Muscle layer of colon (tissue), 2 donors: ENCODE measurements around the gene TMEM207.

Experiments used
- H3K27ac ChIP-seq: one replicate; pipeline ENCODE4 v1.7.0; 2013; ENCODE audit warnings: low read depth, mild to moderate bottlenecking, low read length, moderate library complexity
- H3K27me3 ChIP-seq, 2 donors: one replicate each; pipeline ENCODE4 v1.7.0; 2013; ENCODE audit warnings: low read length in 2 of 2, mild to moderate bottlenecking in 2 of 2; ENCODE audit not compliant: insufficient read depth in 2 of 2, control insufficient read depth in 1 of 2
- H3K36me3 ChIP-seq: one replicate; pipeline ENCODE4 v1.7.0; 2013; ENCODE audit warnings: mild to moderate bottlenecking, low read length; ENCODE audit not compliant: insufficient read depth
- H3K4me1 ChIP-seq: one replicate; pipeline ENCODE4 v1.7.0; 2013; ENCODE audit warnings: mild to moderate bottlenecking, low read length; ENCODE audit not compliant: insufficient read depth
- H3K4me3 ChIP-seq, 2 donors: one replicate each; pipeline ENCODE4 v1.7.0; 2013; ENCODE audit warnings: low read length in 2 of 2, low read depth in 1 of 2, mild to moderate bottlenecking in 1 of 2, moderate library complexity in 1 of 2
- H3K9ac ChIP-seq: one replicate; pipeline ENCODE4 v1.7.0; 2013; ENCODE audit warnings: low read length
- H3K9me3 ChIP-seq: one replicate; pipeline ENCODE4 v1.7.0; 2013; ENCODE audit warnings: mild to moderate bottlenecking, low read length
- donor health status: abdominal sarcoma.
- donor health status: Adenocarcinoma of cecum.

TMEM207 gene

DNA sequence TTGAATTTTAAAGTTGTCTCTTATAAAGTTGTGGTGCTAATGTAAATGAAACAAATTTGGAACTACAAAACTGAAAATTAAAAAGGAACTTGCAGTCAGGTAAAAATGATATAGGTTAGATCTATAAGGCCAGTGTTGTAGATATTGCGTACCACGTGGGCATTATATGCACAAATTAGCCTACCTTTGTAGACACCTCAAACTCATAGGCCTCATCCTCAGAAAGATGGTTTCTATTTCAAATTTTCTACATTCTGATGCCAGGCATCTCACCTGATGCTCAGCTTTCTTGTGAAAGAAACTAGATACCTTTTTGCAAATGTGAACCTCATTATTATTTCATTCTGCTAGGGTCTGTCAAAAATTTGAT lies 25.6 kb downstream of the TMEM207 start:
- no peak overlapping the region for H3K9ac ChIP-seq

DNA sequence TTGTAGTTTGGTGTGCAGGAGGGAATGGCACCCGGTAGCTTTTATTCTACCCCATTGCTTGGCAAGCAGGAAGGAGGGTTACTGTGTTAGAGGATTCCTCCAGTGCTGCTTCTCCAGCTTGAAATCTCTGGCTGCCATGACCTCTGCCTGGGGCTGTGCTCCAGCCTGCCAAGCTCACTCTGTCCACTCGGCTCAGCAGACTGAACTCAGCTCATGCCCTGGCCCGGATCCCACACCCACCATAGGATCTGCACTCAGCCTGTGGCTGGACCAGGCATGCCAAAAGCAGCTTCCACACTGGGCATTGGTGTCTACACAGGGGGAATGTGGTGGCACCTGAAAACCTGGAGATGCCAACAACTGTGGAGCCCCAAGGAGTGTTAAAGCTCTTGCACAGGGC lies 35.4 kb downstream of the TMEM207 start:
- no peaks in the 10 kb centered on the region for H3K36me3 ChIP-seq
- no peak overlapping the region for H3K27ac ChIP-seq
- H3K9ac ChIP-seq: no peak overlapping the region
- no peaks in the 10 kb centered on the region for H3K4me1 ChIP-seq
- no peak overlapping the region for H3K4me3 ChIP-seq
- H3K9me3 ChIP-seq: no peaks in the 10 kb centered on the region
- no peaks in the 10 kb centered on the region for H3K27me3 ChIP-seq

More for the DNA sequence above, 25.6 kb downstream of the TMEM207 start:
- H3K4me1 ChIP-seq: no peaks in the 10 kb centered on the region
- H3K4me3 ChIP-seq: no peak overlapping the region
- H3K9me3 ChIP-seq: no peaks in the 10 kb centered on the region
- no peaks in the 10 kb centered on the region for H3K27me3 ChIP-seq
- no peaks in the 10 kb centered on the region for H3K36me3 ChIP-seq
- no peak overlapping the region for H3K27ac ChIP-seq

GRCh38 chr3:190404715-190405114 lies 45.0 kb downstream of the TMEM207 start:
- Histone ChIP-seq H3K9me3 (no peaks in the 10 kb centered on the region), H3K36me3 (no peaks in the 10 kb centered on the region), H3K27me3 (no peaks in the 10 kb centered on the region), H3K4me3 (no peak overlapping the region), H3K4me1 (no peaks in the 10 kb centered on the region), H3K9ac (no peak overlapping the region), H3K27ac (no peak overlapping the region)

DNA sequence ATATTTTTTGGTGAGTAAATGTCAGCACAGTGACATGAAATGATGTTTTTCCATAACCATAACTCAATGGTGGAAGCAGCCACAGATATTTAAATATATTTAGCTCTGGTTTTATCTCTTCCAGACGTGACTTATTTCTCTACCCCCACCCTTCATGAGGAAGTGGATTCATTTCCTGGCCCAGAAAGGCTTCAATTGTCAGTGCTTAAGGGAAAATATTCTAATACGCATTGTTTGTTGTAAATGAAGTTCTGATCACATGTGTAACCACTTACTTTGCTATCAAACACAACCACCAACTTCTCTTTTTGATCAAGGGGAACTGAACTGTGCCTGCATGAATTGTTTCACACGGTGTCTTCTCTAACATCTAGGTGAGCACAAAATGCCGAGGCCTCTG lies 47.7 kb downstream of the TMEM207 start:
- Histone ChIP-seq H3K9ac (no peak overlapping the region), H3K4me3 (no peak overlapping the region), H3K9me3 (no peaks in the 10 kb centered on the region), H3K36me3 (no peaks in the 10 kb centered on the region), H3K4me1 (no peaks in the 10 kb centered on the region), H3K27ac (no peak overlapping the region), H3K27me3 (no peaks in the 10 kb centered on the region)

- no peak overlapping the region for H3K27ac ChIP-seq
- H3K9ac ChIP-seq: no peak overlapping the region
- H3K36me3 ChIP-seq: no peaks in the 10 kb centered on the region
- no peaks in the 10 kb centered on the region for H3K9me3 ChIP-seq
- H3K27me3 ChIP-seq: no peaks in the 10 kb centered on the region
- no peak overlapping the region for H3K4me3 ChIP-seq
- no peaks in the 10 kb centered on the region for H3K4me1 ChIP-seq
Measured at GRCh38 chr3:190399677-190400076, 50.0 kb downstream of the TMEM207 start.

- H3K27ac ChIP-seq: no peak overlapping the region
- no peaks in the 10 kb centered on the region for H3K4me1 ChIP-seq
- no peaks in the 10 kb centered on the region for H3K27me3 ChIP-seq
- no peak overlapping the region for H3K4me3 ChIP-seq
- no peaks in the 10 kb centered on the region for H3K9me3 ChIP-seq
- H3K36me3 ChIP-seq: no peaks in the 10 kb centered on the region
- H3K9ac ChIP-seq: no peak overlapping the region
Measured at GRCh38 chr3:190397889-190398288, 51.8 kb downstream of the TMEM207 start.

- H3K4me3 ChIP-seq: no peak overlapping the region
- H3K27me3 ChIP-seq: no peaks in the 10 kb centered on the region
- no peaks in the 10 kb centered on the region for H3K4me1 ChIP-seq
- no peak overlapping the region for H3K9ac ChIP-seq
- no peaks in the 10 kb centered on the region for H3K9me3 ChIP-seq
- H3K36me3 ChIP-seq: no peaks in the 10 kb centered on the region
- H3K27ac ChIP-seq: no peak overlapping the region
Measured at GRCh38 chr3:190396001-190396400, 53.7 kb downstream of the TMEM207 start.

DNA sequence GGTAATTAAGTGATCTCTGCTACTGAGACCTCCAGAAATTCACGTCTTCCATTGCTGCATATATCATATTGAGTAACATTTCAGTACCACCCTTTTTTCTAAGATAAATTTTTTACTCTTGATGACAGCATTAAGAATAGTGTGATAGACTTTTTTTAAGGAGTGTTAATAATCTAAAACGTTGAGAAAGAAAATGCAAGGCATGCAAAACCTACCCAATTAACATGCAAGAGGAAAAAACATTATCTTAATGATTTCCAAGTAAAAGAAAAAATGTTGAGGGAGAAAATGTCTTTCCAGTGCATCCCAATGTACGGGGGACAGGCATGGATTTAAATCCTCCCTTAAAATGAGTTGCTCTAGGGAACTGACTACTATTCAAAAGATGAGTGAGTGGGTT lies 61.0 kb downstream of the TMEM207 start:
- H3K4me3 ChIP-seq: no peak overlapping the region
- H3K27me3 ChIP-seq: no peaks in the 10 kb centered on the region
- H3K9ac ChIP-seq: no peak overlapping the region

GRCh38 chr3:190387578-190388213 lies 62.0 kb downstream of the TMEM207 start, which contains the start of gene CLDN16:
Gene CLDN16, plus strand, starts transcription at chr3:190388163. Its CDS starts 167 bp downstream, at chr3:190388330.
- H3K9ac ChIP-seq: no peak within 1 kb of the TSS
- H3K4me1 ChIP-seq: no peaks in the 10 kb centered on the region
- no peak within 1 kb of the TSS for H3K4me3 ChIP-seq
- H3K9me3 ChIP-seq: no peaks in the 10 kb centered on the region
- H3K27ac ChIP-seq: no peak within 1 kb of the TSS
- H3K36me3 ChIP-seq: no peaks in the 10 kb centered on the region
- H3K27me3 ChIP-seq: no peaks in the 10 kb centered on the region

More for the DNA sequence above, 61.0 kb downstream of the TMEM207 start:
- Histone ChIP-seq H3K9me3 (no peaks in the 10 kb centered on the region), H3K4me1 (no peaks in the 10 kb centered on the region), H3K27ac (no peak overlapping the region), H3K36me3 (no peaks in the 10 kb centered on the region)

DNA sequence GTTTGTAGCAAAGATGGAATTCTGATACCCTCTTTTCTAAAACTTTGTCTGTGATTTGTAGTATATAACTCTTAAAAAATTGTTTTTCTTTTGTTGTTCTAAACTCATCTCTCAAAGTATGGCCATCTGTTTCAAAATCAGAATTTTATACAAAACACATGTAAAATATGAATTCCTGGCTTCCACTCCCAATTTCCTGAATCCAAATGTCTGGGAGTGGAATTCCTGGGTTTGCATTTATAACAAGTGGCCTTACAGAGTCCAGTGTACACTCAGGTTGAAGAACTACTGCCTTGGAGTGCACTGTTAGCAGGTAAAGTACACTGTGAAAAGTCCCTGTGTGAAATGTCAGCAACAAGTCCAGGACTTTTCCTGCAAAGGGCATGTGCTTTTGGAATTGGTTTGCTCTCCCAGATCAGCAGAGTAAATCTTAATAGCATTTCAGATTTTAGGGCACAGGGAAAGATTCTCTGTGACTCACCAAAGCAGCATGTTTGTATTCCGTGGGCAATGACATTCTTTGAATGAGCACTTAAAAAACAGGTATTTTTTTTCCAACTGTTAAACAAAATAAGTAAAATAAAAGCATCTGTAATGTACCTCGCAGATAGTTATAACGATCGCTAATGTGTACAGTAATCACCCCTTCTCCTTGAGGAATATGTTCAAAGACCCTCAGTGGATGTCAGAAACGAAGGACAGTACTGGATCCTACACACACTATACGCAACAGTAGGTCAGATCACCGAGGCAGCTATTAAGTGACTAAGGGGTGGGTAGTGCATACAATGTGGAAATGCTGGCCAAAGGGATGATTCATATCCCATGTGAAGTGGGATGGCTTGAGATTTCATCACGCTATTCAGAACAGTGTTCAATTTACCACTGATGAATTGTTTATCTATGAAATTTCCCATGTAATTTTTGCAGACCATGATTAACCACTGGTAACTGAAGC lies 63.7 kb downstream of the TMEM207 start:
- no peak overlapping the region for H3K27ac ChIP-seq
- H3K27me3 ChIP-seq: no peaks in the 10 kb centered on the region
- no peak overlapping the region for H3K9ac ChIP-seq
- no peaks in the 10 kb centered on the region for H3K4me1 ChIP-seq
- H3K4me3 ChIP-seq: no peak overlapping the region
- H3K9me3 ChIP-seq: no peaks in the 10 kb centered on the region
- H3K36me3 ChIP-seq: no peaks in the 10 kb centered on the region

GRCh38 chr3:190384309-190384756 lies 65.4 kb downstream of the TMEM207 start:
- Histone ChIP-seq H3K9ac (no peak overlapping the region), H3K27me3 (no peaks in the 10 kb centered on the region), H3K4me3 (no peak overlapping the region), H3K36me3 (no peaks in the 10 kb centered on the region), H3K4me1 (no peaks in the 10 kb centered on the region), H3K9me3 (no peaks in the 10 kb centered on the region), H3K27ac (no peak overlapping the region)
